HG02938 (cell line): ENCODE measurements around the gene GMIP.

Experiments
- ATAC-seq: cut with Tn5 transposase; IDR thresholded peaks from one replicate; pipeline ENCODE4 v1.9.1; 2021; ENCODE audit warnings: mild to moderate bottlenecking, moderate library complexity; ENCODE audit not compliant: unreplicated experiment

Gene GMIP

DNA sequence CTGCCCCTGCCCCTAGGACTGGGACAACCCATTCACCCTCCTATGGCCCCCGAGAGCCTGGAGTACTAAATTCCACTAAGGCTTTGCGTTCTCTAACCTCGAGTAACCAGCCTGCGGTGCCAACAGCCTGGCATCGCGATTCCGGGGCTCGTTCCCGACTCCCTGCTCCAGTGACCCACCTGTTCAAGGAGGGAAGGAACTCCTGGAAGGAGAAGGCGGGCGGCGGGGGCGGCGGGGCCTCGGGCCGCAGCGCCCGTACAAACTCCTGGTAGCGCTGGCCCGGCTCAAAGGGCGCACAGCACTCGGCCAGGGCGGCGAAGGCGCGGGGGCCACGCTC, 6.3 kb downstream of the GMIP start:
- no peak for ATAC-seq

DNA sequence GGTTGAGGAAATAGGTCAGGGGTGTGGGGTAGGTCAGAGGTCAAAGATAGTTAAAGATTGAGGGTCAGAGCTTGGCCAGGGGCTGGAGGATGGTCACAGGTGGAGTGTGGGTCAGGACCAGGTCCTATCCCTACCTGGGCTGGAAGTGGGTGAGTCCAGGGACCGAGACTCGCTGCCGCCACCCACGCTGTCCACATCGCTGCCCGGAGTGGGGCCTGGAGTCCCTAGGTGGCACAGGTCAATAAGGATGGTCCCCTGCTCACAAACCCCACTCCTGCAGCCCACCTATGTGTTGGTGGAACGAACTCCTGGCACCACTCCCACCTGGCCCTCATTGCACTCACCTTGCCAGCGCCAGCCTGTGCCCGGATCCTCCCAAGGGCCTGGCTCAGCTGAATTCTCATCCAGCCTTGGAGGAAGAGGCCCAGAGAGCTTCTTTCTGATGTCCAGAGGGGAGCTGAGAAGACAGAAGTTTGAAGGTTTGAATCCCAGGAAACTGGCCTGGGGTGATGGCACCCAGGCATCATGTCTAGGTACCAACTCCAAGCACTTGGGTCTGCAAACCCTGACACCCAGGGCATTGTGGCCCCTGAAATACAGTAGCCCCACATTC, 6.8 kb downstream of the GMIP start:
- no peak for ATAC-seq

DNA sequence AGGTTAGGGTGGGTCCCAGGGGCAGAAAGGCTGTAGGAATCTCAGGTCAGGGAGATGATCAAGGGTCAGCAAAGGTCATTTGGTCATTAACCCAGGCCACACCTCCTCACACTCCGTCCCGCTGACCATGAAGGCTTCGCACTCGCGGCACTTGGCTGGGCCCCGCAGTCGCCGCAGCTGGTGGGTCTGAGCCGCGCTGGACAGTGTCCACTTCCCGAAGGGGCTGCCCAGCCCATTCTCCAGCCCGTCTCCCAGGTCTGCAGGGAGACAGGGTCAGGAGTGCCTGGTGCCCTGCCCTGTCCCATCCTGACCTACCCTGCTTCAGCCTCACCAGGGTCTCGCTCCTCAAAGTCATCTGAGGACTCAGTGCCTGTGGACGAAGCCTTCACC, 8.1 kb downstream of the GMIP start:
- ATAC-seq = no peak

DNA sequence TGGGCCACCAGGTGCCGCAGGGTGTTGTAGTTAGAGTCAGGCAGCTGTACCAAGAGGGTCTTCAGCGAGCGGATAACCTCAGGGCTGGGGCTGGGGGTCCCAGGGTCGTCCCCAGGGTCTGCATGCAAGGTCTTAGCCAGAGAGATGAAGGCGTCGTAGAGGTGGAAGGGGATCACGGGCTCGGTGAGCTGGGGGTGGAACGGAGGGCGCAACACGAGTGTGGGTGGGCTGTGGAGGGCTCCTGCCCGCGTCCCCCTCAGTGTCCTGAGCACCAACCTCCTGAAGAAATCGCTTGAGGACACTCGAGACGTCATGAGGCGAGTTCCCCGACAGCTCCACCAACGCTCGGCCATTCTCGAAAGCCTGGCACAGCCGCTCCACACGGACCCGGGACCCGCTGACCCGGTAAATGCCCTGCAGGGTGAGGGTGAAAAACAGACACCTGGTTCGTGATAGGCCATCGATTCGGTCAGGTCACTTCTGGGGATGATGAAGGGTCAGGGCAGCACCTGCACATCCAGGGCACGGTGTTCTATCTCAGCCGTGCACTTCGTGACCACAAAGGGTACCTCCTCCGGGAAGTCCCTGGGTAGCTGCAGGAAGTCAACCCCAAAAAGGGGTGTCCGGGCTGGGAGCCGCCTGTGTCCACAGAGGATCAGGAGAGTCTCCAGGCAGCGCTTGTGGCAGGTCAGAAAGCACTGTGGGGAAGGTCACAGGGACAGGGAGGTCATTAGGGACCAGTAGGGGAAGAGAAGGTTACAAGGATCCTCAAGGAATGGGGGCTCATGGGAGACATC, 8.7 kb downstream of the GMIP start:
- ATAC-seq = no peak

DNA sequence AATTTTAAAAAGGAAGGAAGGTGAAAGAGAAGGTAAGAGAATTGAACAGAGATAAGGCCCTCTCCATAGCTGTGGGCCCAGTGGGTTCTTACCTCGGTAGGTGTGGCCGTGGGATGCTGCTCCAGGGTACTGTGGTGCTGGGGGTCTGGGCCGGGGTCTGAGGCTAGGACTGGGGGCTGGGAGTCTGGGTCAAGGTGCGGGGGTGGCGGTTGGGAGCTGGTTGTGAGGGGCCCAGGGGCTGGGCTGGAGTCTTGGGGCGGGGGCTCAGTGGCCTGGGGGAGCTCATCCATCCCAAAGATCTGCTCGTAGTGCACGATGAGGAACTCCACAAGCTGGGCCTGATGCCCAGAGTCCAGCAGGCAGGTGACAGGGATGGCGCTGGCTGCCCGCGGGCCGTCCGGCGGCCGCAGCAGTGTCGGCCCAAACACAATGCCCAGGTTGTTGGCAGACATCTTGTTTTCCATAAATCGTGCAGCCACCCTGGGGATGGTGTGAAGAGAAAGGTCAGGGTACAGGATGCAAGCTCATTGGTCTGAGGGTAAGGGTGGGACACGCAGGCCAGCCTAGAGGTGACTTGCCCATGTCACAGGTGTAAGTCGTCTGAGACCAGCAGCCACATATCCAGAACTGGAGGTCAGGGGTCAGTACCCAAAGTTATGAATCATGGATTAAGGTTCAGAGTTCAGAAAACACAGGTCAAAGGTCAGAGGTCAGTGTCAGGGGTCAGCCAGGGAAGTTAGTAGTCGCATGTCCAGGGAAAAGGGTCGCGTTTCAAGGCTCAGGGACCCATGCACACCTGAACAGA, 9.5 kb downstream of the GMIP start:
- no peak for ATAC-seq

DNA sequence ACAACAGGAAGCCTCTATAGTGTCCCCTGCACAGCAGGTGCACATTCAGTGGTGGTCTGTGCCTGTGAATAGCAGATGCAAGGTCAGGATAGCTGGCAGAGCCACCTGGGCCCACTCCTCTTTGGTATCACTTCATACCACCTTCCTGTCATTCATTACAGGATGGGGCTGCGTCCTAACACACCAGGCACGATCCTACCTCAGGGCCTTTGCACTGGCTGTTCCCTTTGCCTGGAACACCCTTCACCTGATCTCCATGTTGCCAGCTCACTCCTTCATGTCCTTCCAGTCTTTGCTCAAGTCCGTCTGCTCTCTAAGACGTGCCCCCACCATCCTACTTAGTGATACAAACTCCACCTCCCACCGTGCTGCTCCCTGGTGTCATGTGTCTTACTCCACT, 10.8 kb downstream of the GMIP start:
- no peak for ATAC-seq

DNA sequence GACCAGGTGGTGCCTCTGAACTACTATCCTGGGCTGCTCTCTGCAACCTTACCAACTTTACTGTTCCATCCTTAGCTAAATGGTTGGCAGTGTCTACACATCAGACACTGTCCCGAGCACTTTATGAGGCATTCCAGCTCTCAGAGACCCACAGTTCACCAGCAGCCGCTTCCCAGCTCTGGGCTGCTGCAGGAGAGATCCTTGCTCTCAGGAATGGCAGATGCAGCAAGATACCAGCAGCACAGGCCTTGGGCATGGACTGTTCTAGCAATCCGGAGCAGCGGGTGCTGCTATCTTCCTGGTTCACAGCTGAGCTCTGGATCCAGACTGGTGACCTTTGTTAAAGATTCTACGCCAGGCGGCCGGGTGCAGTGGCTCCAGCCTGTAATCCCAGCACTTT, 12.1 kb downstream of the GMIP start:
- ATAC-seq = no peak

DNA sequence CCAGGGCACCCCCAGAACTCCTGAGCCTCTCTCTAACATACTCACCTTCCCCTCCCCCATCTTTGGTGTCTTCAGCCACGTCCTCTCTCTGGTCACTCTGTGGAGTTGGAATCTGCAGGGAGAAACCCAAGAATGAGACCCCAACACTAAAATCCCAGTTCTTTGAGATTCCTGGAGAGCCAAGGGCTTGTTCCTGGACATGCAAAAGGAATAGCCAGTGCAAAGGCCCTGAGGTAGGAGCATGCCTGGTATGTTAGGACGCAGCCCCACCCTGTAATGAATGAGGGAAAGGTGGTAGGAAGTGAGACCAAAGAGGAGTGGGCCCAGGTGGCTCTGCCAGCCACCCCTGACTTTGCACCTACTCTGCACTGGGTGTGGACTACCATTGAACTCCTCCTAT, 13.0 kb downstream of the GMIP start:
- ATAC-seq = no peak

DNA sequence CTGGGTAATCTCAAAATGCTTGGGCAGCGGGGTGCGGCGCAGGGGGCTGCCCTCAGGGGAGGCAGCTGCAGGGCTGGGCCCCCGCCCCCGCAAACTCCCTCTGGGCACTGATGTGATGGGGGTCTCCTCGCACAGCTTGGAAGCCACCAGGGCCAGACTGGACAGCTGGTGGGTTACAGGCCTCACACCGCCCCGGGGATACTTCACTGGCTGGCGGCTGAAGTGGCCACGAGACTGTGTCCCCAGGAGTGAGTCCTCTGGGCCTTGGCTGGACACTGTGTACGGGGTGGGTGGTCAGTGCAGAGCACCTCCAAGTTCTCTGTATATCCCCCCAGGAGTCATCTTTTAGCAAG, 13.4 kb downstream of the GMIP start:
- ATAC-seq = no peak

DNA sequence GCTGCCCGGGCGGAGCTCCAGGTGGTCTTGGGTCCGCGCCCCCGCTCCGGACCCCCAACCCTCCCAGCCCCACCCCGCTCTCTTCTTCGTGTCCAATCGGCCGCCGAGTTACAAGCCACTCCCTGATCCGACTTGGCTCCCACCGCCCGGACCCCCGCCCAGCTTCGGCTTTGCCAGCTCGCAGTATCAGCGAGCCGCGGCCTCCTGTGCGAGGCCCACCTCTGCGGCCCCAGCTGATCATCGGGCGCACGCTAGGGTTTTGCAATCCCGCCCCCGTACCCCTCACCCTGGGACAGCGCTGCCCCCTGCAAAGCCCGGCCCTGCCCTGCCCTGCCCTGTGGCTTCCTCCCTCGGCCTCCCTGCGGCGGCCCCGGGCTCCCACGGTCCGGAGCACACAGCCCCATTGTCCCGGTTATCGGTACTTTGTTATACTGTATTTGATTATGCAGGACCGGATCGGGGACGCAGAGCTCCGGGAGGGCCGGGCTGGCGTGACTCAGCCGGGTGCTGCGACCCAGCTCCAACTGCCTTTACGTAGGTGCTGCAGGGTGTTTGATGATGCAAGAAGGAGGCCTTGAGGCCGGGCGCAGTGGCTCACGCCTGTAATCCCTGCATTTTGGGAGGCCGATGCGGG, 14.8 kb downstream of the GMIP start:
- ATAC-seq = no peak

DNA sequence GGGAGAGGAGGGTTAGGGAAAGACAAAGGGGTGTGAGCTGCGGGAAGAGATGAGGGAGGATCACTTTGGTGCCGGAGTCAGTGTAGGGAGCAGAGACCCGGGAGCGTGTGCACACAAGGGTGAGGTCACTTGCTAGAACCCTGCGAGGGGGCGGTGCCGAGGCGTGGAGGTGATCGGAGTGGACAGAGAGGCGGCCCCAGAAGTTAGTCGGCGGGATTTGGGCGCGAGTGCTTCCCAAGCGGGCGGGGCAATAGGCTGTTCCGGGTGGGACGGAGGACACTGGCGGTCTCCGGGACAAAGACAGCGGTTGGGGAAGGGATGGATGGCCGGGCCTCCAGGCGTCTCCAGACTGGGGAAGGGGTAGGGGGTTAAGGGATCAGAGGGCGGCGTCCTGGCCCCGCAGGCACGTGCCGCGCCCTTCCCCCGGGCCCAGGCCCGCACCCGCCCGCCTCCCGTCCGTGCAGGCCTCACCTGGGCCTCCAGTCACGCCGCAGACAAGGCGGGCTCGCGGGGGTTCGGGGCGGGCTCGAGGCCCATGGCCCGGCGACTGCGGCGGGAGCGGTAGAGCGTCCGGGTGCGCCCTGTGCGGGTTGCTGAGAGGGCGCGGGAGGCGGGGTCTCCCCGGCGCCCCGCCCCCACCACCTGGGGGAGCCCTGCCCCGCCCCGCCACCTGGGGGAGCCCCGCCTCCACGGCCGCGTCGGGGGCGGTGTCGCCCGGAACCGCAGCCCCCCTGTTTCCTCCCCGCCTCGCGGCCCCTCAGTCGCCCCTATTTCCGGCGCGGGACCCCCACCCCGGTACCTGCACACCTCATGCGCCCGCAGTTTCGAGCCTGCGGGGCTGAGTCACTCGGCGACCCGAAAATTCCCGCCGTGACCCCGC, 15.6 kb downstream of the GMIP start, which contains the start of gene LPAR2:
Gene LPAR2 (minus strand): TSS at position 600 of the 880 bp plus-strand sequence. CDS start 945 bp downstream, outside the sequence.
- no peak for ATAC-seq

DNA sequence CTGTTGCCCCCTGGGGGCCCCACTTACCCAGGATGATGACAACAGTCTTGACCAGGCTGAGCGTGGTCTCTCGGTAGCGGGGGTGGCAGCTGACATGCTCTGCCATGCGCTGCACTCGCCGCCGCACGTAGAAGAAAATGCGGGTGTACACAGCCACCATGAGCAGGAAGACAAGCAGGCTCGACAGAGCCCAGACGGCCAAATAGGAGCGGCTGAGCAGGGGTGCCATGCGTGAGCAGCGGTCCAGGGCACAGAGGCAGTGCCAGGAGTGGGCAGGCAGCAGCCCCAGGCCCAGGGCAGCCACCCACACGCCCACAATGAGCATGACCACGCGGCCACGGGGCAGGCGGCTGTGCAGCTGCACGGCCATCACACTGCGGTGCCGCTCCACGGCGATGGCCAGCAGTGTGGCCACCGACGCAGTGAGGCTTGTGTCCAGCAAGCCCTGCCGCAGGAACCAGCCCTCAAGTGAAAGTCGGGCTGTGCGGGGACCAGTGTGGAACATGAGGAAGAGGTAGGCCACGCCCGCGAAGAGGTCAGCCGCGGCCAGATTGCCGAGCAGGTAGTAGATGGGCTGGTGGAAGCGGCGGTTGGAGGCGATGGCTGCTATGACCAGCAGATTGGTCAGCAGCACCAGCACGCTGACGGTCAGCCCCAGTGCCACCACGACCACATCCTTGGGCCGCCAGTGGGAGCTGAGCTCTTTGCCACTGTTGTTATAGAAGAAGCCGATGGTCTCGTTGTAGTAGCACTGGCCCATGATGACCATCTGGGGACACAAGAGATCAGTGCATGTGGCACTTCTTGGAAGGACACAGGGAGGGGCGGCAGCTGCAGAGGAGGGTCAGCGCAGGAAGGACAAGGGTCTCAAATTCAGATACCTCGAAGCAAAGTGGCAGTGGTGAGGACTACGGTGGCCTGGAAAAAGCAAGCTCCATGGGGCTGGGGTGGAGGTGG, 16.7 kb downstream of the GMIP start:
- no peak for ATAC-seq

DNA sequence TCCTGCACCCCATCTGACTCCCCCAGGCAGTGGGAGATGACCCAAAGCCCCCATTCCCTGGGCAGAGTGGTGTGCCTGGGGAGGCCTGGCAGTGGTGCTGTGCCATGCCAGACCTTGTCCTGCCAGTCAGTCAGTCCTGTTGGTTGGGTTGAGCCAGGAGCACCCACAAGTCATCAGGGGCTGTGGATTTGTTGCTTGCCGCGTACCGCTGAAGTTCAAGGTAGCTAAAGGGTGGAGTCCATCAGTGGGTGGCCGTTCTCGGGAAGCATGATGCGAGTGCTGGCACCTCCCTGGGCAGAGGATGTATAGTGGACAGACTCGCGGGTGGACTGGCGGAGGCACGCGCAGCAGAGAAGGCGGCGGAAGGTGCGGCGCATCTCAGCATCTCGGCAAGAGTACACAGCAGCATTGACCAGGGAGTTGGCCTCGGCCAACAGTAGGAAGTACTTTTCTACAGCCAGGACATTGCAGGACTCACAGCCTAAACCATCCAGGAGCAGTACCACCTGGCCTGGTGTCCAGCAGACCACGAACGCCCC, 19.4 kb downstream of the GMIP start:
- ATAC-seq = no peak

DNA sequence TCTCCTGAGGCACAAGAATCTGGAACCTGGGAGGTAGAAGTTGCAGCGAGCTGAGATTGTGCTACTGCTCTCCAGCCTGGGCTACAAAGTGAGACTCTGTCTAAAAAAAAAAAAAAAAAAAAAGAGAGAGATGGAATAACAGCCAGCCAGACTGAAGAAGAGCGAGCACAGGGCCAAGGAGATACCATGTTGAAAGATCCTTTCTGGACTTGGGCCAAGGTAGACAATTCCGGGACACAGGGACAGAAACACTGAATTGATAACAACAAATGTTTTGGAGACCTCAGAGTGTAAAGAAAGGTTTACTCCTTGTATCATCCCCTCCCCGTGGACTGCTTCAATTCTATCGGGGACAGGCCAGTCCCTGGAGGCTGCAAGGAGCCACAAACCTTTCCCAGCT, 20.1 kb downstream of the GMIP start:
- ATAC-seq = no peak

DNA sequence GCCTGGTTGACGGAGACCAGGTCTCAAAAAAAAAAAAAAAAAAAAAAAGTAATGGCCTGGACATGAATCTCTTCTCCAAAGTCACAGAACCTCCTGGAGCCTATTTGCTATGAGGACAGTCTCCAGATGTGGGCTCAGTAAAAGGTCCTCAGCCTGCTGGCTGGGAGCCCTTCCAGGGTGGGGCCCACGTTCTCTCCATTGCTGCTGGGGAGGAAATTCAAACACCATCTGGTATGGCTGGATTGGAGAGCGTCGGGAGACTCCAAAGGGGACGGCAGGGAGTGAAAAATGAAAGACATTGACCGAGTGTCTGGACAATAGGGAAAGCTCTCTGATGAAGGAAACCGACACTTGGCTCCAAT, 23.6 kb downstream of the GMIP start:
- no peak for ATAC-seq

DNA sequence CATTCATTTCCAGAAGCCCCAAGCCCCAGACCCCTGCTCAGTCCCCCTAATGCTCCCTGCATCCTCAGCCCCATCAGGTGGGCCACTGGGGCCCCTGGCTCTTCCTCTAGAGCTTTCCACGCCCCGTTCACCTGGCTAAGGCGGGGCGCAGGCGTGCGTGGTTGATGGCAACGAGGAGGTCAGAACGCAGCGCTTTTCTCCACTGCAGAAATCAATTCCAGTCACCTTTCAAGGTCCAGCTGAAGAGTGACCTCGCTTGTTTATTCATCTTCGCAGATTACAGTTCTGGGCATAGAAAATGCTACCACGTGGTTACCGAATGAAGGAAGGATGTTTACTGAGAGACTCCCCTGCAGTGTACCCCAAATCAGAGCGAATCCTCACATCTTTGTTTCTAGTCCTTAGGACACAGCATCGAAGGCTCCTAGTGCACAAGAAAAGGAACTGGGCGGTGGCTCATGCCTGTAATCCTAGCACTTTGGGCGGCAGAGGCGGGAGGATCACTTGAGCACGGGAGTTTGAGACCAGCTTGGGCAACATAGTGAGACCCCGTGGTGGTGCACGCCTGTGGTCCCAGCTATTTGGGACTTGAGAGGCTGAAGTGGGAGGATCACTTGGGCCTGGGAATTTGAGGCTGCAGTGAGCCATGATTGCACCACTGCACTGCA, 24.1 kb downstream of the GMIP start:
- ATAC-seq = no peak

DNA sequence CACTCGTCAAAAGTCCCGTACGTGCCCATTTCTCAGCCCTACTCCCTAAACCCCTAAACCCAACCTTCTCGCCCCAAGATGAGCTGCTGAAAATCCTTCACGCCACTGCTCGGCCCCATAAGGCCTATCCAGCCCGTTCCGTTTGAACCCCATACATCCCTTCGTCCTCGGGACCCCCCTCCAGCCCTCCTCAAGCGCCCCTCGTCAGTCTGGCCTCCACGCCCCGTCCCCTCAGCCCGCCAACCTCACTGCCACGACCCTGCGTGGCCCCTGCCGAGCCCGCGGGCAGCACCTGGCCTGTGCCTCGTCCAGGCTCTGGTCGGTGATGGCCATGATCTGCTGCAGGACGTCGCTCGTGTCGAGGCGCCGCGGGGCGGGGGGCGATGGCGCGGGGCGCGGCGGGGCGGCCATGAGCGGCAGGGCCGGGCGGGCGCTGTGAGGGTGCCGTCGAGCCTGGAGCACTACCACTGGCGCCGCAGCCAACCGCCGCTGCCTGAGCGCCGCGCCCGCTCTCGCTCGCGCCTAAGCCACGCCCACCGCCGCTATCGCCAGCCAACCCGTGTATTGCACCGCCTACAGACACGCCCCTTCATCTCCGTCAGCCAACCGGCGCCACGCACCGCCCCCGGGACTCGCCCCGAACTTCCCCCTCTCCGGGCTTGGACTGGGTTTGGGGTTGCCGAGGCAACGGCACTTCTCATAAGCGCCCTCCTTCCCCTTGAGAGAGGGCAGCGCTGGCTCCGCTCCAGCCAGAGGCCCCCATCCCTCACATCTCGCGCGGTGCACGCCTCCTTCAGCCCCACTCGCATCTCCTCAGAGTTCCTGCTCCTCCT, 25.0 kb downstream of the GMIP start, which contains the start of gene PBX4:
Gene PBX4 (minus strand): TSS at position 469 of the 833 bp plus-strand sequence. CDS start 58 bp downstream, at position 411.
- peak; percentile 90 for ATAC-seq

DNA sequence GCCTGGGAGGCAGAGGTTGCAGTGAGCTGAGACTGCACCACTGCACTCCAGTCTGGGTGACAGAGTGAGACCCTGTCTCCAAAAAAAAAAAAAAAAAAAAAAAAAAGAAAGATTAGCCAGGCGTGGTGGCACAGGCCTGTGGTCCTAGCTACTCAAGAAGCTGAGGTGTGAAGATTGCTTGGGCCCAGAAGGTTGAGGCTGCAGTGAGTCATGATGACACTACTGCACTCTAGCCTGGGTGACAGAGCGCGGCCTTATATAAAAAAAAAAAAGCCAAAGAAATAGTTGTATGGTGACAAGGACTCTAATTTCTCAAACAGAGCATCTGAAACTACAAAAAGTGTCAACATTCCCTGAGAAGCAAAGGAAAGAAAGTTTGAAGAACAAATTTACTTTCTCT, 28.4 kb downstream of the GMIP start:
- no peak for ATAC-seq
